HUDEP-2 (cell line): Measurements from ENCODE around the gene NPIPB5.
"Not testable (repeated sequence)": the region's sequence is repeated elsewhere in the genome, so short reads cannot be mapped to it uniquely, and the experiment has no call there.

Experiments
- DNase-seq, 76 experiments: peaks; one replicate each; lab custom pipeline; 2025; ENCODE audit not compliant: unreplicated experiment in 76 of 76; lab: John Stamatoyannopoulos, UW

NPIPB5 gene

DNA sequence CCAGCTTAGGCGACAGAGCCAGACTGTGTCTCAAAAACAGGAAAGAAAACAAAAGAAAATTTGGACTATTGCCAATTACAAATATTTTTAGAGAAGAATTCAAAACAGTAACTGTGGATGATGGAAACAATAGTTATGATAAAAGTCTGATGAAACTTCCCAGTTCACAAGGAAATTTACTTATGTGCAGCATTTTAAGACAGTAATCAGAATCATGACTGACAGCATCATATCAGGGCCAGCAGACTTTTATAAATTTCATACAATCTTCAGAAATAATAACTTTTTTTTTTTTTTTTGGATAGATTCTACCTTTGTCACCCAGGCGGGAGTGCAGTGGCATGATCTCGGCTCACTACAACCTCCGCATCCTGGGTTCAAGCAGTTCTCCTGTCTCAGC, at the start of gene NPIPB5:
Gene NPIPB5 (plus strand): TSS at position 301 of the 400 bp plus-strand sequence. CDS start 2,911 bp downstream, outside the sequence.
- DNase-seq: not testable (repeated sequence)

DNA sequence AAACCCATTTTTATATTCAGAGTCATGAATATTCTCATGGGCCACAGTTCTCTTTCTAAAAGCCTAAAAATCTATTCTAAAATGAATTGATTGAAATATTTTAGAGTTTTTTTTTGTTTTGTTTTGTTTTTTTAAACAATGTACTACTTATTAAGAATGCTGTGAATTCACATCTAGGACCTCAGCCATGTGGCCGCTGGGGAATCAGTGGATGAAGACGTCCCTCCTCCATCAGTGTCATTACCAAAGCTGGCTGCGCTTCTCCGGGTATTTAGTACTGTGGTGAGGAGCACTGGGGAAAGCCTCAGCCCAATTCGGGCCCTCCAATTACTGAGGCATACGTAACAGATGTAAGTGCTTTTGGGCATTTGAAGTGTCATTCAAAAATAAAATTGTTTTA, 41.8 kb upstream of the NPIPB5 start:
- not testable (repeated sequence) for DNase-seq

DNA sequence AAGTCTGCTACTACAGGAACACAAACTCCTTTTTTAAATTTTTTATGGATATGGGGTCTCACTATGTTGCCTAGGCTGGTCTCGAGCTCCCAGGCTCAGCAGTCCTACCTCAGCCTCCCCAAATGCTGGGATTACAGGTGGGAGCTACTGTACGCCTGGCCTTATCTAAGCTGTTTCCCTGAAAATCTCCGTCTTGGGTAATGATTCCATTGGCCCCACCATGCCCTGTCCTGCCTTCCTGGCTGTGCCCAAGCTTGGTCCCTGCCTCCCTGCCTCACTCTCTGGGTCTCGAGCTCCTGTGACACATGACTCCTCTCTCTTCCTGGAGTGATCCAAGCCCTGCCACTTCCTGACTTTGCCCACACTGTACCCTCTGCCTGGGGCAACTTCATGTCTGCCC, 27.3 kb downstream of the NPIPB5 start:
- not testable (repeated sequence) for DNase-seq

DNA sequence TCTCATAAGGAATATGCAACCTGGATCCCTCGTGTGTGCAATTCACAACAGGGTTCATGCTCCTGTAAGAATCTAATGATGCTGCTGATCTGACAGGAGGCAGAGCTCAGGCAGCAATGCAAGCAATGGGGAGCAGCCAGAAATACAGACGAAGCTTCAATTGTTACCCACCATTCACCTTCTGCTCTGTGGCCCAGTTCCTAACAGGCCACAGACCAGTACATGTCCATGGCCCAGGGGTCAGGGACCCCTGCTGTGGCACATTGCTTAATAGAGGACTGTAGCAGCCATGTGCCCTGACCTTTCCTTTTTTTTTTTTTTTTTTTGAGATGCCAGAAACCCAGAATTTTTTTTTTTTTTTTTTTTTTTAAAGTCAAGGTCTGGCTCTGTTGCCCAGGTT, 34.1 kb downstream of the NPIPB5 start:
- DNase-seq: not testable (repeated sequence)

DNA sequence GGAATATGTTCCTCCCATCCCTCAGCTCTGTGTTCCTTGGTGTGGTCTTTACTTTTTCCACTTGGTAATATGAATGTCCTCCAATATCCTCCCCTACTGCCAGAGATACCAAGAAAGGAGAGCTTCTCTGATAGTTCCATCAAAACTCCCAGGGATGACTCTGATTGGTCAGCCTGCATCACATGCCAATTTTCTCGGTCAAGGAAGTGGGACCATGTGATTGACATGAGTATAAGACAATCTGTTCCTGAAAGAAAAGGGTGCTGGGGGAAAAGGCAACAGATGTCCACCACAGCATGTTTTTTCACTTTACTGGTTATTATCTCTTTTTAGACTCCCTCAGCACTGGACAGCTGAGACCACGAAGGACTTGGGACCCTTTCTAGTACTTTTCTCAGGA, 35.9 kb downstream of the NPIPB5 start:
- DNase-seq: not testable (repeated sequence)

DNA sequence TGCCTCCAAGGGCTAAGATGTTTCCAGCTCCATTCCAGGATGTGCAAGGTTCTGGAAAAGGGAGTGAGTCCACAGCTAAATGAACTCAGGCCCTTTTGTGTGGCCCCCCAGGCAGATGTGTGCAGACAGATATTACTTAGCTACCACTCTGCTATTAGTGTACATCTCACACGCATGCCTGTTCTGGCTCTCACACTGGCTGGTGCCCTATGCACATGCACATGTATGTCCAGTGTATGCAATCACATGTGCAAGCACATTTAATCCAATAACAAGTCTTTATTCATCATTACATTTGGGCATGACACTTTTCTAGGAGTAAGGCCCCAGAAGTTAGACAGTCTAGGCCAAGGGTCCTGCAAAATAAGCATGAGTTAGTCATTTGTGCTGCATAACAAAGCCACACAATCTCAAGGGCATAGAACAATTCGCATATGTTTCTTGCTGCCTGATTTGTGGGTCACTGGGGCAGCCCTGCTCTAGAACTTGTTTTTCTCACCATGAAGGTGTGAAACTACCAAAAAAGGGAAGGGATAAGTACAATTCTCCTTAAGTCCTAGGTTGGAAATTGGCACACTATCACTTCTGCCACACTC, 36.6 kb downstream of the NPIPB5 start:
- DNase-seq: not testable (repeated sequence)

DNA sequence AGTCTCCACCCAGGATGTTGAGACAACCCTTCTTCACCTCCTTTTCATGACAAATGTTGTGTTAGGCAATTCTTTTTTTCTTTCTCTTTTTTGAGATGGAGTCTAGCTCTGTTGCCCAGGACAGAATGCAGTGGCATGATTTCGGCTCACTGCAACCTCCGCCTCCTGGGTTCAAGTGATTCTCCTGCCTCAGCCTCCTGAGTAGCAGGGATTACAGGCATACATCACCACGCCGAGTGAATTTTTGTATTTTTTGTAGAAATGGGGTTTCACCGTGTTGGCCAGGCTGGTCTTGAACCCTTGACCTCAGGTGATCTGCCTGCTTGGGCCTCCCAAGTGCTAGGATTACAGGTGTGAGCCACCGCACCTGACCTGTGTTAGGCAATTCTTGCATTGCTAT, 39.2 kb downstream of the NPIPB5 start:
- not testable (repeated sequence) for DNase-seq

DNA sequence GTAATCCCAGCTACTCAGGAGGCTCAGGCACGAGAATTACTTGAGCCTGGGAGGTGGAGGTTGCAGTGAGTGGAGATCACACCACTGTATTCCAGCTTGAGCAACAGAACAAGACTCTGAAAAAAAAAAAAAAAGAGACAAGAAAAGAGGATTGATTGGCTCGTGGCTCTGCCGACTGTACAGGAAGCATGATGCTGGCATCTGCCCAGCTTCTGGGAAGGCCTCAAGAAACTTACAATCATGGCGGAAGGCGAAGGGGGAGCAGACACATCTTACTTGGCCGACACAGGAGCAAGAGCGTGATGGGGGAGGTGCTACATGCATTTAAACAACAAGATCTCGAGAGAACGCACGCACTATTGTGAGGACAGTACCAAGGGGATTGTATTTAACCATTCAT, 40.5 kb downstream of the NPIPB5 start:
- not testable (repeated sequence) for DNase-seq

DNA sequence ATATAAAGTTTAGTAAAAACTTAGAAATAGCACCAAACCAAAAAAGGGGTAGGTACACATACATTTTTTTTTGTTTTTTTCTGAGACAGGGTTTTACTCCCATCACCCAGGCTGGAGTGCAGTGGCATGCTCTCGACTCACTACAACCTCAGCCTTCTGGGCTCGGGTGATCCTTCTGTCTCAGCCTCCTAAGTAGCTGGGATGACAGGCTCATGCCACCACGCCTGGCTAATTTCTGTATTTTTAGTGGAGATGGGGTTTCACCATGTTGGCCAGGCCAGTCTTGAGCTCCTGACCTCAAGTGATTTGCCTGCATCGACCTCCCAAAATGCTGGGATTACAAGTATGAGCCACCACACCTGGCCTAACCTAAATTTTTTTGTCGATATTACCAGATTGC, 41.0 kb downstream of the NPIPB5 start:
- DNase-seq: not testable (repeated sequence)

DNA sequence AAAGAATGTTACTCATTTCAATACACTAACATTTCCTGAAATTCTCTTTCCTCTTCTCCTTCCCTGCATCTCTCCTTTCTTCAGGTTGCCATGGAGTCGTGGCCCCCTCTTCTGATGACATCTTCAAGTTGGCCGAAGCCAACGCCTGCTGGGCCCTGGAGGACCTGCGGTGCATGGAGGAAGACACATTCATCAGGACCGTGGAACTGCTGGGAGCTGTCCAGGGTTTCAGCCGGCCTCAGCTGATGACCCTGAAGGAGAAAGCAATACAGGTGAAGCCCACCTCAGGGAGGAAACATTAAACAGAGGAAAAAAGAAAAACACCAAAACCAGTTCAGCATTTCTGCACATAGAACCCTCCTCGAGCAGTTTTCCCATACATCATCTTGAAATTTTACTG, 46.1 kb downstream of the NPIPB5 start:
- not testable (repeated sequence) for DNase-seq
